T-helper 1 cell treated with Interleukin-12 subunit alpha and Interleukin-12 subunit beta and Interleukin-4 antibody, amounts not matched to agents 30 ng/mL and 1 ng/mL, for 36 hours (primary cell): ENCODE data around the gene ZDHHC13. TPM values are rescaled to one million over a fixed set of nuclear protein-coding genes. Genes with fewer than 3 reads are reported as not detected.
"Not testable (repeated sequence)": the region's sequence is repeated elsewhere in the genome, so short reads cannot be mapped to it uniquely, and the experiment has no call there.

Experiments
- intact Hi-C: fragments of 100-400 bp; cut with micrococcal nuclease; formaldehyde crosslinking; loops from one replicate; pipeline ENCODE4 v1.15.1; 2024
- total RNA-seq: library from RNA; stranded (reverse); gene quantifications from 2 replicates; pipeline ENCODE4 v1.2.3, GENCODE V29; 2022

The ZDHHC13 gene
- total RNA-seq, 1 donor from 2014 or later: 23.6 TPM

- intact Hi-C loops: no loop called here
Observed at GRCh38 chr11:19099093-19099492, 17.9 kb upstream of the ZDHHC13 start.

GRCh38 chr11:19100885-19101284 lies 16.1 kb upstream of the ZDHHC13 start:
- intact Hi-C loops: no loop called here

- intact Hi-C loops: no loop called here
Observed at GRCh38 chr11:19101796-19102520, 15.0 kb upstream of the ZDHHC13 start.

- intact Hi-C loops: no loop called here
Observed at GRCh38 chr11:19102521-19102900, 14.5 kb upstream of the ZDHHC13 start.

- intact Hi-C loops: no loop called here
Observed at GRCh38 chr11:19105011-19105410, 12.0 kb upstream of the ZDHHC13 start.

- intact Hi-C loops: no loop called here
Observed at GRCh38 chr11:19107125-19107524, 9.8 kb upstream of the ZDHHC13 start.

- intact Hi-C loops: no loop called here
Observed at GRCh38 chr11:19110295-19110694, 6.7 kb upstream of the ZDHHC13 start.

- intact Hi-C loops: no loop called here
Observed at GRCh38 chr11:19111809-19112208, 5.2 kb upstream of the ZDHHC13 start.

- intact Hi-C loops: loop anchor here (2.0 to 5.0 kb wide), 7 partner anchors 16 to 1909 kb away; partner anchors contain the start of genes NAV2, NUCB2, PIK3C2A and PRMT3
Observed at GRCh38 chr11:19116276-19116970, 545 bp upstream of the ZDHHC13 start.

GRCh38 chr11:19117760-19118097 lies 761 bp downstream of the ZDHHC13 start:
- intact Hi-C loops: loop anchor here (1.0 to 5.0 kb wide), 11 partner anchors 15 to 1910 kb away; partner anchors contain the start of genes E2F8, NAV2, NUCB2 and PIK3C2A

- intact Hi-C loops: no loop called here
Observed at GRCh38 chr11:19121646-19122045, 4.7 kb downstream of the ZDHHC13 start.

GRCh38 chr11:19122960-19123615 lies 6.1 kb downstream of the ZDHHC13 start:
- intact Hi-C loops: no loop called here

- intact Hi-C loops: not testable (repeated sequence)
Observed at GRCh38 chr11:19126562-19127325, 9.8 kb downstream of the ZDHHC13 start.

- intact Hi-C loops: no loop called here
Observed at GRCh38 chr11:19134004-19134403, 17.0 kb downstream of the ZDHHC13 start.

GRCh38 chr11:19136884-19137283 lies 19.9 kb downstream of the ZDHHC13 start:
- intact Hi-C loops: not testable (repeated sequence)

- intact Hi-C loops: no loop called here
Observed at GRCh38 chr11:19145319-19145718, 28.4 kb downstream of the ZDHHC13 start.

GRCh38 chr11:19156892-19157291 lies 39.9 kb downstream of the ZDHHC13 start:
- intact Hi-C loops: no loop called here

GRCh38 chr11:19160847-19161246 lies 43.9 kb downstream of the ZDHHC13 start:
- intact Hi-C loops: loop anchor here (5.0 kb wide), 1 partner anchor 84 kb away; no protein-coding TSS in a partner anchor

GRCh38 chr11:19161651-19162050 lies 44.7 kb downstream of the ZDHHC13 start:
- intact Hi-C loops: loop anchor here (2.0 to 5.0 kb wide), 2 partner anchors 81 to 84 kb away; no protein-coding TSS in a partner anchor

- intact Hi-C loops: loop anchor here (2.0 to 5.0 kb wide), 2 partner anchors 80 to 86 kb away; no protein-coding TSS in a partner anchor
Observed at GRCh38 chr11:19162951-19163505, 46.1 kb downstream of the ZDHHC13 start.

GRCh38 chr11:19163617-19164016 lies 46.6 kb downstream of the ZDHHC13 start:
- intact Hi-C loops: loop anchor here (2.0 to 5.0 kb wide), 2 partner anchors 79 to 86 kb away; no protein-coding TSS in a partner anchor
